RWPE2 (cell line): ENCODE results near the gene YJU2.

Source experiments
- ATAC-seq: fragments of 200-7000 bp; cut with Tn5 transposase; 3 replicates; pipeline ENCODE4 v1.9.1; 2021; ENCODE audit warnings: low read depth
- DNase-seq: peaks from one replicate; pipeline ENCODE4 v3.0.0-alpha.2; 2020; ENCODE audit warnings: low spot score
- H3K27ac ChIP-seq: fragments of 450-650 bp; 2 replicates; pipeline ENCODE4 v1.5.1; 2017; ENCODE audit warnings: mild to moderate bottlenecking; ENCODE audit not compliant: poor library complexity, severe bottlenecking
- H3K27me3 ChIP-seq: fragments of 250-450 bp; sonication (Bioruptor Pico); 2 replicates; pipeline ENCODE4 v1.5.1; 2021; ENCODE audit warnings: mild to moderate bottlenecking, moderate library complexity; ENCODE audit not compliant: insufficient read depth, poor library complexity, severe bottlenecking
- H3K36me3 ChIP-seq: fragments of 250-450 bp; sonication (Bioruptor Pico); 2 replicates; pipeline ENCODE4 v1.5.1; 2020; ENCODE audit warnings: low read depth, mild to moderate bottlenecking, moderate library complexity
- H3K4me1 ChIP-seq: fragments of 250-450 bp; sonication (Bioruptor Pico); 2 replicates; pipeline ENCODE4 v1.5.1; 2021; ENCODE audit warnings: mild to moderate bottlenecking, moderate library complexity; ENCODE audit not compliant: insufficient read depth, poor library complexity, severe bottlenecking
- H3K4me3 ChIP-seq: fragments of 250-450 bp; sonication (Bioruptor Pico); 2 replicates; pipeline ENCODE4 v1.5.1; 2021; ENCODE audit warnings: mild to moderate bottlenecking, moderate library complexity; ENCODE audit not compliant: severe bottlenecking
- H3K9me3 ChIP-seq: fragments of 250-450 bp; sonication (Bioruptor Pico); 2 replicates; pipeline ENCODE4 v1.5.1; 2021; ENCODE audit warnings: mild to moderate bottlenecking, moderate library complexity; ENCODE audit not compliant: severe bottlenecking
- CTCF ChIP-seq: fragments of 450-650 bp; IDR thresholded peaks from one replicate; pipeline ENCODE4 v1.5.1; 2017; ENCODE audit warnings: mild to moderate bottlenecking, moderate library complexity; ENCODE audit not compliant: poor library complexity, severe bottlenecking

YJU2 gene

GRCh38 chr19:4208385-4209094 lies 38.3 kb upstream of the YJU2 start:
- no peak for DNase-seq
- no peak overlapping the region for H3K27ac ChIP-seq
- ATAC-seq: no peak; the same call in 2 of the 3 replicates
- H3K27me3 ChIP-seq: no peaks in the 10 kb centered on the region
- no peak overlapping the region for H3K4me3 ChIP-seq
- no peaks in the 10 kb centered on the region for H3K36me3 ChIP-seq
- TF ChIP-seq CTCF: no peak
- H3K9me3 ChIP-seq: no peaks in the 10 kb centered on the region
- no peaks in the 10 kb centered on the region for H3K4me1 ChIP-seq

DNA sequence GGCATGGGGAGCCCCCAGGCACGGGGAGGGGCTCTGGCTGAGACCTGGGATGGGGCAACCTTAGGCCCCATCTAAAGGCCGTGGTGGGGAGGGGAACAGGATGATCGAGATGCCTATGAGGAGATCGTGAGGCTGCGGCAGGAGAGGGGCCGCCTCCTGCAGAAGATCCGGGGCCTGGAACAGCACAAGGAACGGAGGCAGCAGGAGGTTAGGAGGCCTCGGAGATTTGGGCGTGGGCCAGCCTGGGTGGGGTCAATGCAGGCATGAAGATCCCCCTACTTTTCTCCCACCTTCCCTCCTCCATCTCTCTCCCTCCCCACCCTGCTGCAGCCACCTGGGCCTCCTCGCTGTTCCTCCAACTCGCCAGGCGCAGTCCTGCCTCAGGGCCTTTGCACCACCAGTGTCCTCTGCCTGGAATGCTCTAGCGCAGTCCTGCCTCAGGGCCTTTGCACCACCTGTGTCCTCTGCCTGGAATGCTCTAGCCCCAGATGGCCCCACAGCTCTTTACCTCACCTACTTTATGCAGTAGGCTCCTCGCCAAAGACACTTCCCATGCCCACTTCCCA lies 36.6 kb upstream of the YJU2 start:
- no peak for TF ChIP-seq CTCF
- Histone ChIP-seq H3K36me3 (no peaks in the 10 kb centered on the region), H3K4me3 (no peak overlapping the region), H3K27ac (no peak overlapping the region), H3K9me3 (no peaks in the 10 kb centered on the region), H3K4me1 (no peaks in the 10 kb centered on the region), H3K27me3 (no peaks in the 10 kb centered on the region)
- ATAC-seq (no peak), DNase-seq (no peak)

- H3K27ac ChIP-seq: no peak overlapping the region
- no peak for TF ChIP-seq CTCF
Measured at GRCh38 chr19:4213116-4213515, 33.8 kb upstream of the YJU2 start.

GRCh38 chr19:4215807-4216206 lies 31.1 kb upstream of the YJU2 start:
- DNase-seq: no peak
- no peak overlapping the region for H3K27ac ChIP-seq
- no peaks in the 10 kb centered on the region for H3K36me3 ChIP-seq
- H3K27me3 ChIP-seq: no peaks in the 10 kb centered on the region
- H3K9me3 ChIP-seq: no peaks in the 10 kb centered on the region
- no peak for TF ChIP-seq CTCF
- H3K4me1 ChIP-seq: no peaks in the 10 kb centered on the region
- no peak overlapping the region for H3K4me3 ChIP-seq
- no peak for ATAC-seq

More at GRCh38 chr19:4213116-4213515, 33.8 kb upstream of the YJU2 start:
- Histone ChIP-seq H3K36me3 (no peaks in the 10 kb centered on the region), H3K4me3 (no peak overlapping the region), H3K27me3 (no peaks in the 10 kb centered on the region), H3K4me1 (no peaks in the 10 kb centered on the region), H3K9me3 (no peaks in the 10 kb centered on the region)
- DNase-seq (no peak), ATAC-seq (no peak)

DNA sequence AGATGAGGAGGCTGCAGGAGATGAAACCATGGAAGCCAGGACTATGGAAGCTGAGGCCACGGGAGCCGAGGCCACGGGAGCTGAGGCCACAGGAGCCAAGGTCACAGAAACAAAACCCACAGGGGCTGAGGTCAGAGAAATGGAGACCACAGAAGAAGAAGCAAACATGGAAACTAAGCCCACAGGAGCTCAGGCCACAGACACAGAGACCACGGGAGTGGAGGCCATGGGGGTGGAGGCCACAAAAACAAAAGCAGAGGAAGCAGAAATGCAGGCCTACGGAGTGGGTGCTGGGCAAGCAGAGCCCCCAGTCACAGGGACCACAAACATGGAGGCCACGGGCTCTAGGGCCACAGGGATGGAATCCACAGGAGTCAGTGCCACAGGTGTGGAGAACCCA lies 30.0 kb upstream of the YJU2 start:
- Histone ChIP-seq H3K36me3 (no peaks in the 10 kb centered on the region), H3K4me1 (no peaks in the 10 kb centered on the region), H3K27me3 (no peaks in the 10 kb centered on the region), H3K27ac (no peak overlapping the region), H3K4me3 (no peak overlapping the region), H3K9me3 (no peaks in the 10 kb centered on the region)
- TF ChIP-seq CTCF: no peak
- DNase-seq (no peak), ATAC-seq (no peak)
